ENCODE measurements around the gene NOCT. TPM values are rescaled to one million over a fixed set of nuclear protein-coding genes. Genes with fewer than 3 reads are reported as not detected.
A peak's percentile ranks its signal among the peaks of the same experiment; 100 is the strongest.

The NOCT gene
- total and polyA plus RNA-seq, 2 donors (not counting 3 experiments of a cell fraction or from before 2014, with no cell fraction given), result 7.6 to 20.1 TPM

DNA sequence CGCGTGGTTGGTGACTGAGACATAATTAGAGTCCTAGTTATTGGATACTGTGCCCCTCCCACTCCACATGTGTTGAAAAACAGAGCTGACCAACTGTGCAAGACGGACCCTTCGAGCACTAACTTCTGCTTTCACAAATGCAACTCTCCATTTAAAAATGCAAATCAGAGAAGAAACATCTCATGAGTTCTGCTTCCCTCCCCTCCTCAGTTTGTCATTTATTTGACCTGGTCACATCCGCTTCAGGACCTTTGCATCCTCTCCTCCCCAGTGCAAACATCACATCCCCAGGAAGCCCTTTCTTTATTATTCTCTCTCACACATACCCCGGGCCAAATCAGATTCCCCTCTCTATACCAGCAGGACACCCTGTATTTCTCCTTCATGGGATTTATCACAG lies 38.1 kb upstream of the NOCT start:
- Histone ChIP-seq H3K79me2 (ENCODE audit: control insufficient read depth, insufficient read depth, low read length) (no peaks in the 10 kb centered on the region), H3K4me3 (replicated peaks in 1 of 3; ENCODE audit: insufficient read depth in 1 of 3, low read depth in 1 of 3, low read length in 3 of 3) (no peak overlapping the region), H4K20me1 (replicated peaks; ENCODE audit: control insufficient read depth, extremely low read depth, insufficient read depth, low read length) (no peaks in the 10 kb centered on the region), H3K27ac (ENCODE audit: insufficient read depth, low read depth, low read length) (no peak overlapping the region), H3K4me1 (ENCODE audit: control insufficient read depth, extremely low read depth, insufficient read depth, low read length) (peaks cover 11% of the 10 kb centered on the region), H3K4me2 (ENCODE audit: insufficient read depth, low read length) (no peak overlapping the region), H3K36me3 (ENCODE audit: control insufficient read depth in 2 of 2, extremely low read depth in 1 of 2, insufficient read depth in 2 of 2, low read length in 2 of 2) (no peaks in the 10 kb centered on the region), H3K9me3 (replicated peaks; ENCODE audit: control insufficient read depth, insufficient read depth, low read length) (no peaks in the 10 kb centered on the region), H2AFZ (ENCODE audit: low read depth, low read length) (no peak overlapping the region), H3K27me3 (ENCODE audit: control insufficient read depth in 2 of 2, insufficient read depth in 2 of 2, low read length in 2 of 2) (no peaks in the 10 kb centered on the region), H3K9ac (replicated peaks; ENCODE audit: extremely low read depth, insufficient read depth, low read length) (no peak overlapping the region), H3K9me1 (replicated peaks; ENCODE audit: control insufficient read depth, extremely low read depth, insufficient read depth, low read length) (no peaks in the 10 kb centered on the region)
- dilution Hi-C loops (cut with MboI; ENCODE audit: extremely low pct_ligation_motif_present, low sequenced_read_pairs) (no loop called here), intact Hi-C loops (cut with micrococcal nuclease) (no loop called here)
- CTCF ChIA-PET, result interaction anchor here (0.9 to 1.4 kb wide), 3 partner anchors 8 to 53 kb away, joined by 3 to 4 read pairs (median 3); no protein-coding TSS in a partner anchor
- FAIRE-seq (no peak), DNase-seq (ENCODE audit: low read depth, low spot score) (peak; percentile 23)
- TF ChIP-seq GATA2 (IDR thresholded peaks at IDR 0.05; ENCODE audit: insufficient read depth, insufficient read length, low read depth, low read length) (no peak), POLR2AphosphoS5 (IDR thresholded peaks at IDR 0.05; ENCODE audit: insufficient read depth, low read depth, low read length) (no peak), EZH2 (IDR thresholded peaks at IDR 0.05; ENCODE audit: borderline replicate concordance, low read depth, low read length, severe bottlenecking) (no peak), FOS (IDR thresholded peaks at IDR 0.05; ENCODE audit: borderline replicate concordance, insufficient read depth, low read length) (no peak), POLR2A (IDR thresholded peaks at IDR 0.05; ENCODE audit: low read depth, low read length) (no peak), JUN (IDR thresholded peaks at IDR 0.05; ENCODE audit: borderline replicate concordance, insufficient read depth, insufficient read length, low read depth) (no peak), MYC (IDR thresholded peaks at IDR 0.05; ENCODE audit: low read depth, low read length) (no peak)
- TF ChIP-seq, protein P1, sequence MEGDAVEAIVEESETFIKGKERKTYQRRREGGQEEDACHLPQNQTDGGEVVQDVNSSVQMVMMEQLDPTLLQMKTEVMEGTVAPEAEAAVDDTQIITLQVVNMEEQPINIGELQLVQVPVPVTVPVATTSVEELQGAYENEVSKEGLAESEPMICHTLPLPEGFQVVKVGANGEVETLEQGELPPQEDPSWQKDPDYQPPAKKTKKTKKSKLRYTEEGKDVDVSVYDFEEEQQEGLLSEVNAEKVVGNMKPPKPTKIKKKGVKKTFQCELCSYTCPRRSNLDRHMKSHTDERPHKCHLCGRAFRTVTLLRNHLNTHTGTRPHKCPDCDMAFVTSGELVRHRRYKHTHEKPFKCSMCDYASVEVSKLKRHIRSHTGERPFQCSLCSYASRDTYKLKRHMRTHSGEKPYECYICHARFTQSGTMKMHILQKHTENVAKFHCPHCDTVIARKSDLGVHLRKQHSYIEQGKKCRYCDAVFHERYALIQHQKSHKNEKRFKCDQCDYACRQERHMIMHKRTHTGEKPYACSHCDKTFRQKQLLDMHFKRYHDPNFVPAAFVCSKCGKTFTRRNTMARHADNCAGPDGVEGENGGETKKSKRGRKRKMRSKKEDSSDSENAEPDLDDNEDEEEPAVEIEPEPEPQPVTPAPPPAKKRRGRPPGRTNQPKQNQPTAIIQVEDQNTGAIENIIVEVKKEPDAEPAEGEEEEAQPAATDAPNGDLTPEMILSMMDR (IDR thresholded peaks at IDR 0.05; ENCODE audit: extremely low read depth in 1 of 2, insufficient read depth in 1 of 2, low read depth in 1 of 2, low read length in 2 of 2), result no peak
- TF ChIP-seq, protein P2, sequence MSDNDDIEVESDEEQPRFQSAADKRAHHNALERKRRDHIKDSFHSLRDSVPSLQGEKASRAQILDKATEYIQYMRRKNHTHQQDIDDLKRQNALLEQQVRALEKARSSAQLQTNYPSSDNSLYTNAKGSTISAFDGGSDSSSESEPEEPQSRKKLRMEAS (IDR thresholded peaks at IDR 0.05; ENCODE audit: insufficient read depth, insufficient read length), result no peak
- POLR2A ChIA-PET, result no interaction called here
- no TSS peak for BruUV-seq (replicated peaks)

Measured in endothelial cell of umbilical vein (primary cell).